HepG2 (cell line): ENCODE data around the gene AP3D1. TPM values are rescaled to one million over a fixed set of nuclear protein-coding genes. Genes with fewer than 3 reads are reported as not detected.

ENCODE experiments used
- ATAC-seq: fragments of 200-7000 bp; cut with Tn5 transposase; 3 replicates; pipeline ENCODE4 v1.9.1; 2020; ENCODE audit warnings: mild to moderate bottlenecking, moderate library complexity
- BruUV-seq: library from RNA; stranded (reverse); fragments of 400-500 nt; replicated peaks from 2 replicates; lab custom pipeline; 2021; lab: Mats Ljungman, UMichigan
- CTCF ChIA-PET: fragments of 300-600 bp; formaldehyde crosslinking; extraction: SDS; loops from one replicate; lab custom pipeline; 2021; ENCODE audit warnings: low total read pairs, inconsistent platforms, low intra/inter-chr PET ratio; lab: Yijun Ruan, JAX
- POLR2A ChIA-PET: fragments of 350-600 bp; sonication (Branson Sonifier 250); formaldehyde crosslinking; loops from one replicate; lab custom pipeline; 2020; ENCODE audit warnings: antibody characterized with exemption, inconsistent platforms; lab: Yijun Ruan, JAX
- DNase-seq: peaks from one replicate; pipeline ENCODE4 v3.0.0-alpha.2; 2015; ENCODE audit warnings: low spot score
- FAIRE-seq: peaks from 3 replicates; lab custom pipeline; 2011; peaks lifted over from hg19 to GRCh38; lab: Jason Lieb, UNC
- H2AFZ ChIP-seq: one replicate; pipeline ENCODE4 v1.6.1; 2011; ENCODE audit warnings: low read length, inconsistent platforms
- H3K27ac ChIP-seq: fragments of 300-600 bp; 3 replicates; pipeline ENCODE4 v1.8.0; 2011; ENCODE audit warnings: mixed run types, mild to moderate bottlenecking, mixed read lengths, low read length, inconsistent platforms; ENCODE audit not compliant: insufficient read depth; ENCODE audit errors: extremely low read length
- H3K27me3 ChIP-seq, 2 experiments: fragments of 200-600 bp in 1 of 2; 2 replicates in 1 of 2; 3 replicates in 1 of 2; pipeline versions ENCODE4 v1.6.0 to v1.8.0; 2011; ENCODE audit warnings: low read length in 2 of 2, mild to moderate bottlenecking in 2 of 2, moderate library complexity in 2 of 2, inconsistent platforms in 1 of 2; ENCODE audit not compliant: insufficient read depth in 2 of 2, control insufficient read depth in 1 of 2
- H3K36me3 ChIP-seq, 2 experiments: fragments of 200-600 bp in 1 of 2; replicated peaks in 1 of 2; 2 replicates in 1 of 2; 3 replicates in 1 of 2; pipeline versions ENCODE4 v1.5.1 to v1.8.0; 2011; ENCODE audit warnings: low read length in 2 of 2, inconsistent platforms in 1 of 2; ENCODE audit not compliant: insufficient read depth in 2 of 2, control insufficient read depth in 1 of 2
- H3K4me1 ChIP-seq: 2 replicates; pipeline ENCODE4 v1.5.1; 2012; ENCODE audit warnings: low read length, inconsistent platforms; ENCODE audit not compliant: insufficient read depth
- H3K4me2 ChIP-seq: 2 replicates; pipeline ENCODE4 v1.6.0; 2011; ENCODE audit warnings: low read depth, low read length, inconsistent platforms
- H3K4me3 ChIP-seq, 3 experiments: fragments of 200-600 bp in 1 of 3; sonication (generic), shearing (Covaris generic) in 1 of 3; replicated peaks in 1 of 3; 2 replicates each; pipeline ENCODE4 v1.5.1; 2011 to 2016; ENCODE audit warnings: low read length in 3 of 3, inconsistent platforms in 2 of 3, low read depth in 2 of 3, mild to moderate bottlenecking in 2 of 3, control low read depth in 1 of 3, mixed read lengths in 1 of 3; ENCODE audit not compliant: insufficient read depth in 1 of 3
- H3K79me2 ChIP-seq: one replicate; pipeline ENCODE4 v1.6.1; 2011; ENCODE audit warnings: low read length, inconsistent platforms; ENCODE audit not compliant: insufficient read depth
- H3K9ac ChIP-seq: 2 replicates; pipeline ENCODE4 v1.6.0; 2011; ENCODE audit warnings: mild to moderate bottlenecking, low read depth, low read length, inconsistent platforms; ENCODE audit not compliant: insufficient read depth
- H3K9me3 ChIP-seq: 2 replicates; pipeline ENCODE4 v1.5.1; 2012; ENCODE audit warnings: mild to moderate bottlenecking, low read length
- H4K20me1 ChIP-seq: 2 replicates; pipeline ENCODE4 v1.6.0; 2011; ENCODE audit warnings: inconsistent platforms, mild to moderate bottlenecking, low read length, moderate library complexity; ENCODE audit not compliant: insufficient read depth
- AHDC1 ChIP-seq: sonication (generic); formaldehyde crosslinking; IDR thresholded peaks from 2 replicates; pipeline ENCODE4 v1.5.1; 2020; ENCODE audit warnings: mild to moderate bottlenecking, missing genetic modification reagents, borderline replicate concordance
- GATAD2A ChIP-seq: IDR thresholded peaks from 2 replicates; pipeline ENCODE4 v1.6.1; 2016
- HMG20B ChIP-seq: conservative IDR thresholded peaks from 2 replicates; pipeline ENCODE4 v1.6.1; 2016; ENCODE audit warnings: missing genetic modification reagents, missing compliant biosample characterization
- HOXD1 ChIP-seq: sonication (generic); formaldehyde crosslinking; IDR thresholded peaks from 2 replicates; pipeline ENCODE4 v1.5.0; 2020; ENCODE audit warnings: missing genetic modification reagents
- MTF2 ChIP-seq: sonication (generic); formaldehyde crosslinking; IDR thresholded peaks from 2 replicates; pipeline ENCODE4 v1.5.0; 2020; ENCODE audit warnings: missing genetic modification reagents, borderline replicate concordance
- NFE2L1 ChIP-seq: sonication (generic); formaldehyde crosslinking; IDR thresholded peaks from 2 replicates; pipeline ENCODE4 v1.4.0; 2020; ENCODE audit warnings: missing genetic modification reagents, mild to moderate bottlenecking, borderline replicate concordance
- TEF ChIP-seq: sonication (generic); formaldehyde crosslinking; IDR thresholded peaks from 2 replicates; pipeline ENCODE4 v1.5.0; 2020; ENCODE audit warnings: missing genetic modification reagents
- ZBTB20 ChIP-seq: sonication (generic); formaldehyde crosslinking; IDR thresholded peaks from 2 replicates; pipeline ENCODE4 v1.8.1; 2023; ENCODE audit warnings: missing genetic modification reagents, low read depth, mild to moderate bottlenecking, borderline replicate concordance
- ZNF230 ChIP-seq: sonication (generic); formaldehyde crosslinking; IDR thresholded peaks from 2 replicates; pipeline ENCODE4 v1.4.0; 2020; ENCODE audit warnings: mild to moderate bottlenecking, missing genetic modification reagents
- ZNF281 ChIP-seq: sonication (generic); formaldehyde crosslinking; IDR thresholded peaks from 2 replicates; pipeline ENCODE4 v1.4.0; 2020; ENCODE audit warnings: missing genetic modification reagents, borderline replicate concordance
- ZNF331 ChIP-seq: sonication (generic); formaldehyde crosslinking; IDR thresholded peaks from 2 replicates; pipeline ENCODE4 v1.4.0; 2020; ENCODE audit warnings: missing genetic modification reagents
- ZNF543 ChIP-seq: sonication (generic); formaldehyde crosslinking; IDR thresholded peaks from 2 replicates; pipeline ENCODE4 v1.4.0; 2020; ENCODE audit warnings: mild to moderate bottlenecking, missing genetic modification reagents
- ZNF562 ChIP-seq: sonication (generic); formaldehyde crosslinking; IDR thresholded peaks from 2 replicates; pipeline ENCODE4 v1.8.0; 2022; ENCODE audit warnings: missing genetic modification reagents, borderline replicate concordance
- ZNF7 ChIP-seq: IDR thresholded peaks from 2 replicates; pipeline ENCODE4 v1.6.1; 2016; ENCODE audit warnings: missing biosample characterization, missing genetic modification reagents
- whole genome bisulfite sequencing: methylation state at CpG from one replicate; pipeline ENCODE4 v1.1.6; 2017; ENCODE audit warnings: low lambda C conversion rate; 5-methylcytosine and 5-hydroxymethylcytosine counted together
- in situ Hi-C: cut with HindIII; loops from 2 replicates; pipeline ENCODE4 v1.10.0; 2017; ENCODE audit warnings: low pct_unique_long_range_greater_than_20kb; ENCODE audit not compliant: extremely low pct_ligation_motif_present
- intact Hi-C: fragments of 100-400 bp; cut with micrococcal nuclease; formaldehyde crosslinking; loops from one replicate; pipeline ENCODE4 v1.10.0; 2022; ENCODE audit not compliant: unreplicated experiment
- polyA plus RNA-seq, 8 experiments: library from polyadenylated mRNA; depleted of rRNA in 3 of 8; stranded (reverse) in 7 of 8; unstranded in 1 of 8; fragments of >200 nt; fragmentation: Illumina TruSeq in 4 of 8; extraction: Trizol in 4 of 8; gene quantifications; 2 replicates each; pipeline versions ENCODE4 v1.2.1 to v1.2.3, GENCODE V29; 2011 to 2016; ENCODE audit warnings: low read depth in 4 of 8, missing spikeins in 1 of 8, mixed read lengths in 1 of 8; ENCODE audit not compliant: insufficient read depth in 1 of 8
- total RNA-seq, 5 experiments: library from RNA; depleted of rRNA; stranded (reverse); fragments of >200 nt; fragmentation: Illumina TruSeq; extraction: Trizol; gene quantifications; 2 replicates each; pipeline ENCODE4 v1.2.3, GENCODE V29; 2016; ENCODE audit warnings: low read depth in 1 of 5

AP3D1 gene
- total and polyA plus RNA-seq, 2 of the 13 experiments (the other 11 are each of a cell fraction or from before 2014, with no cell fraction given): 68.0 to 82.6 TPM

- no peaks in the 10 kb centered on the region for H3K79me2 ChIP-seq
- TF ChIP-seq ZNF331 (CRISPR knock-in tag) (no peak), NFE2L1 (CRISPR knock-in tag) (no peak), ZNF7 (CRISPR knock-in tag) (no peak), ZNF230 (CRISPR knock-in tag) (no peak), GATAD2A (CRISPR knock-in tag) (no peak), HOXD1 (CRISPR knock-in tag) (no peak), ZBTB20 (CRISPR knock-in tag) (no peak), ZNF543 (CRISPR knock-in tag) (no peak), HMG20B (CRISPR knock-in tag) (no peak), AHDC1 (CRISPR knock-in tag) (no peak), ZNF562 (CRISPR knock-in tag) (no peak), TEF (CRISPR knock-in tag) (no peak), MTF2 (CRISPR knock-in tag) (no peak), ZNF281 (CRISPR knock-in tag) (no peak)
- ATAC-seq (no peak), DNase-seq (no peak), FAIRE-seq (no peak)
- intact Hi-C loops (no loop called here), in situ Hi-C loops (no loop called here)
- H3K27me3 ChIP-seq: no peaks in the 10 kb centered on the region
- H4K20me1 ChIP-seq: no peaks in the 10 kb centered on the region
- H2AFZ ChIP-seq: no peak overlapping the region
- BruUV-seq: no TSS peak
- no peak overlapping the region for H3K4me3 ChIP-seq
- no peaks in the 10 kb centered on the region for H3K4me1 ChIP-seq
- POLR2A ChIA-PET: no interaction called here
- no peak overlapping the region for H3K27ac ChIP-seq
- H3K36me3 ChIP-seq: peaks cover 36 to 56% of the 10 kb centered on the region in 2 experiments; a peak in 4 of 5 replicates
- H3K9ac ChIP-seq: no peak overlapping the region
- 94% methylated on average over 8 of the region's 14 CpGs for WGBS
- CTCF ChIA-PET: no interaction called here
- H3K4me2 ChIP-seq: no peak overlapping the region
- H3K9me3 ChIP-seq: no peaks in the 10 kb centered on the region
Measured at GRCh38 chr19:2132191-2132590, 19.2 kb downstream of the AP3D1 start.
